Body of pancreas (tissue), 4 donors: ENCODE data around the gene BRICD5. TPM values are rescaled to one million over a fixed set of nuclear protein-coding genes. Genes with fewer than 3 reads are reported as not detected.
"Not testable (repeated sequence)": the region's sequence is repeated elsewhere in the genome, so short reads cannot be mapped to it uniquely, and the experiment has no call there.

Source experiments
- ATAC-seq: fragments of 150-250 bp; one replicate; pipeline ENCODE4 v1.9.1; 2016
- DNase-seq, 4 donors: peaks; one replicate each; pipeline ENCODE4 v3.0.0-alpha.2; 2019
- H3K27ac ChIP-seq, 4 donors: fragments of 200-600 bp; sonication (generic); 1 replicate in 3 of 4; 2 replicates in 1 of 4; pipeline versions ENCODE4 v1.5.1 to v1.6.1; 2016 to 2019; ENCODE audit warnings: mild to moderate bottlenecking in 1 of 4, mixed read lengths in 1 of 4, moderate library complexity in 1 of 4
- H3K27me3 ChIP-seq, 2 donors: fragments of 200-600 bp; sonication (generic); one replicate each; pipeline ENCODE4 v1.6.0; 2016; ENCODE audit warnings: mild to moderate bottlenecking in 1 of 2
- H3K36me3 ChIP-seq, 2 donors: fragments of 200-600 bp; sonication (generic); replicated peaks in 1 of 2; 2 replicates each; pipeline ENCODE4 v1.5.1; 2016; ENCODE audit warnings: low read depth in 2 of 2; ENCODE audit not compliant: insufficient read depth in 1 of 2
- H3K4me1 ChIP-seq: fragments of 200-600 bp; sonication (generic); one replicate; pipeline ENCODE4 v1.6.0; 2016
- H3K4me3 ChIP-seq, 2 donors: fragments of 200-600 bp; sonication (generic); 1 replicate in 1 of 2; 2 replicates in 1 of 2; pipeline ENCODE4 v1.5.1; 2016 to 2019
- H3K9me3 ChIP-seq, 3 donors: fragments of 200-600 bp; sonication (generic); 1 replicate in 2 of 3; 2 replicates in 1 of 3; pipeline ENCODE4 v1.5.1; 2016
- POLR2A ChIP-seq, 3 donors: fragments of 450-650 bp; IDR thresholded peaks; one replicate each; pipeline ENCODE4 v1.6.1; 2016; ENCODE audit warnings: antibody characterized with exemption in 3 of 3, mild to moderate bottlenecking in 2 of 3
- WGBS, 2 donors: methylation state at CpG; one replicate each; pipeline ENCODE4 v1.1.5; 2017; 5-methylcytosine and 5-hydroxymethylcytosine counted together
- intact Hi-C: fragments of 100-400 bp; cut with DNase I; formaldehyde crosslinking; loops from one replicate; pipeline ENCODE4 v1.15.1; 2023
- total RNA-seq, 2 donors: library from RNA; depleted of rRNA; stranded (reverse); fragments of >200 nt; gene quantifications; one replicate each; pipeline ENCODE4 v1.1.0, GENCODE V29; 2016
- TF ChIP-seq, protein P1 (sequence below), 7 experiments: fragments of 450-650 bp in 4 of 7; fragments of 200-600 bp in 3 of 7; sonication (generic) in 3 of 7; IDR thresholded peaks; one replicate each; pipeline ENCODE4 v1.5.1; 2016 to 2019; ENCODE audit warnings: antibody characterized with exemption in 7 of 7

Gene BRICD5
- total RNA-seq, 2 donors from 2014 or later = 1.8 to 3.3 TPM

DNA sequence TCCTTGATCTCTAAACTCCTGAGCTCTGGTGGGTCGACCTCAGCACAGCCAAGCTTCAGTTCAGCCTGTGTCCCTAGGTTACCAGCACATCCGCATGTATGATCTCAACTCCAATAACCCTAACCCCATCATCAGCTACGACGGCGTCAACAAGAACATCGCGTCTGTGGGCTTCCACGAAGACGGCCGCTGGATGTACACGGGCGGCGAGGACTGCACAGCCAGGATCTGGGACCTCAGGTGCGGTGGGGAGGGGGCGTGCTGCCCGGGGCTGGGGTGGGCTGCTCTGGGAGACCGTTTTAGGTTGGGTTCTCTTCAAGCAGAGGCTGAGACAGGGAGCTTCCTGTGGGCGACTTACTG is 4.3 kb downstream of the BRICD5 start:
- TF ChIP-seq POLR2A (IDR thresholded peaks at IDR 0.05) = no peak
- TF ChIP-seq, protein P1, sequence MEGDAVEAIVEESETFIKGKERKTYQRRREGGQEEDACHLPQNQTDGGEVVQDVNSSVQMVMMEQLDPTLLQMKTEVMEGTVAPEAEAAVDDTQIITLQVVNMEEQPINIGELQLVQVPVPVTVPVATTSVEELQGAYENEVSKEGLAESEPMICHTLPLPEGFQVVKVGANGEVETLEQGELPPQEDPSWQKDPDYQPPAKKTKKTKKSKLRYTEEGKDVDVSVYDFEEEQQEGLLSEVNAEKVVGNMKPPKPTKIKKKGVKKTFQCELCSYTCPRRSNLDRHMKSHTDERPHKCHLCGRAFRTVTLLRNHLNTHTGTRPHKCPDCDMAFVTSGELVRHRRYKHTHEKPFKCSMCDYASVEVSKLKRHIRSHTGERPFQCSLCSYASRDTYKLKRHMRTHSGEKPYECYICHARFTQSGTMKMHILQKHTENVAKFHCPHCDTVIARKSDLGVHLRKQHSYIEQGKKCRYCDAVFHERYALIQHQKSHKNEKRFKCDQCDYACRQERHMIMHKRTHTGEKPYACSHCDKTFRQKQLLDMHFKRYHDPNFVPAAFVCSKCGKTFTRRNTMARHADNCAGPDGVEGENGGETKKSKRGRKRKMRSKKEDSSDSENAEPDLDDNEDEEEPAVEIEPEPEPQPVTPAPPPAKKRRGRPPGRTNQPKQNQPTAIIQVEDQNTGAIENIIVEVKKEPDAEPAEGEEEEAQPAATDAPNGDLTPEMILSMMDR (IDR thresholded peaks at IDR 0.05) = no peak
- no peaks in the 10 kb centered on the region for H3K9me3 ChIP-seq
- ATAC-seq = no peak
- WGBS, 2 donors = 80 to 87% methylated on average over 14 to 17 of the region's 18 CpGs
- H3K27ac ChIP-seq = peak overlapping the region in 1 of 4 donors; percentile 94
- DNase-seq = no peak
- peaks cover 19% of the 10 kb centered on the region for H3K4me1 ChIP-seq
- intact Hi-C loops = no loop called here
- no peak overlapping the region for H3K4me3 ChIP-seq
- H3K36me3 ChIP-seq = peaks cover 0 to 18% of the 10 kb centered on the region in 2 donors
- H3K27me3 ChIP-seq = no peaks in the 10 kb centered on the region

- no peaks in the 10 kb centered on the region for H3K27me3 ChIP-seq
- 11% methylated on average over 16 of the region's 16 CpGs; no CpG with 5 or more reads in 1 of the 2 donors for WGBS, 2 donors
- ATAC-seq (peak; percentile 2), DNase-seq (no peak)
- peaks cover 19% of the 10 kb centered on the region for H3K4me1 ChIP-seq
- TF ChIP-seq, protein P1 (IDR thresholded peaks at IDR 0.05) = peak in 1 of 7 experiments; percentile 1
- TF ChIP-seq POLR2A (IDR thresholded peaks at IDR 0.05) = no peak
- no peaks in the 10 kb centered on the region for H3K9me3 ChIP-seq
- H3K4me3 ChIP-seq = peak overlapping the region; percentile 67 to 88
- H3K27ac ChIP-seq = peak overlapping the region; percentile 94 to 99 (median 96)
- intact Hi-C loops = no loop called here
- peaks cover 0 to 18% of the 10 kb centered on the region in 2 donors for H3K36me3 ChIP-seq
These were observed 4.7 kb downstream of the BRICD5 start for GRCh38 chr16:2205967-2206313.

- Histone ChIP-seq H3K4me3 (peak within 1 kb of the TSS; percentile 67 to 88), H3K4me1 (peaks cover 19% of the 10 kb centered on the region), H3K27me3 (no peaks in the 10 kb centered on the region), H3K9me3 (no peaks in the 10 kb centered on the region), H3K27ac (peak within 1 kb of the TSS; percentile 94 to 99 (median 96)), H3K36me3 (peaks cover 0 to 18% of the 10 kb centered on the region in 2 donors)
- TF ChIP-seq, protein P1 (IDR thresholded peaks at IDR 0.05) = peak in 3 of 7 experiments; percentile 13 to 27 (median 15)
- peak; percentile 61 to 91 (median 86) for TF ChIP-seq POLR2A (IDR thresholded peaks at IDR 0.05)
- ATAC-seq (peak; percentile 95), DNase-seq (peak; percentile 84 to 90 (median 86))
- intact Hi-C loops = no loop called here
- 1% methylated on average over 39 to 93 of the region's 93 CpGs for WGBS, 2 donors
These were observed 5.3 kb downstream of the BRICD5 start, which contains the start of gene MLST8 for GRCh38 chr16:2205104-2205966. TSS of gene MLST8 (plus strand) at chr16:2205454. CDS start at chr16:2206086, 632 bp downstream.

DNA sequence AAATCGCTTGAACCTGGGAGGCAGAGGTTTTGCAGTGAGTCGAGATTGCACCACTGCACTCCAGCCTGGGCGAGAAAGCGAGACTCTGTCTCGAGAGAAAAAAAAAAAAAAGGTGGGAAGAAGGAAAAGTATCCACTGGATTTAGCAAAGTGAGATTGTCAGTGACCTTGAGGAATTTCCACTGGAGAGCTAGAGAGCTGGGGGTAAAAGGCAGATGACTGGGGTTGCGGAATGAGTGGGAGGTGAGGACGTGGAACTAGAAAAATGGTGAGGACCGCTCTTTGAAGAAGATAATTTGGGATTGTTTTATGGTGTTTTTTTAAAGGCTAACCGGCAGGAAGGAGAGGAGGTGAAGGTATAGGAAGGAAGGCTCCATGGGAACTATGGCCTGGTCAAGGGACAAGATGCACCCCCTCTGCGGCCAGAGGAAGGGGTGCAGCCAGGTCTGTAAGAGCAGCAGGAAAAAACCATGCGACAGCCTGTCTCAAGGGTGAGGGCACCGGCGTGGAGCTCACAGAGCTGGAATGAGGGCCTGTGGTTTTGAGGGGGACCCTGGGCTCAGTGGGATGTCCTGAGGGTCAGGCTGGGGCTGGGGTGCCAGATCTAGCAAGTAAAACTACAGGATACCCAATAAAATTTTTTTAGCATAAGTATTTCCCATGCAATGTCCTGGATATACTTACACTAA is 6.1 kb downstream of the BRICD5 start:
- H3K4me1 ChIP-seq = peaks cover 19% of the 10 kb centered on the region
- H3K36me3 ChIP-seq = peaks cover 0 to 18% of the 10 kb centered on the region in 2 donors
- peak overlapping the region; percentile 94 to 99 (median 96) for H3K27ac ChIP-seq
- DNase-seq = no peak
- TF ChIP-seq, protein P1 (IDR thresholded peaks at IDR 0.05) = no peak
- no peak for TF ChIP-seq POLR2A (IDR thresholded peaks at IDR 0.05)
- no peaks in the 10 kb centered on the region for H3K9me3 ChIP-seq
- no peak for ATAC-seq
- H3K4me3 ChIP-seq = peak overlapping the region; percentile 67 to 88
- H3K27me3 ChIP-seq = no peaks in the 10 kb centered on the region
- intact Hi-C loops = no loop called here
- WGBS, 2 donors = 76 to 87% methylated on average over 13 of the region's 13 CpGs

DNA sequence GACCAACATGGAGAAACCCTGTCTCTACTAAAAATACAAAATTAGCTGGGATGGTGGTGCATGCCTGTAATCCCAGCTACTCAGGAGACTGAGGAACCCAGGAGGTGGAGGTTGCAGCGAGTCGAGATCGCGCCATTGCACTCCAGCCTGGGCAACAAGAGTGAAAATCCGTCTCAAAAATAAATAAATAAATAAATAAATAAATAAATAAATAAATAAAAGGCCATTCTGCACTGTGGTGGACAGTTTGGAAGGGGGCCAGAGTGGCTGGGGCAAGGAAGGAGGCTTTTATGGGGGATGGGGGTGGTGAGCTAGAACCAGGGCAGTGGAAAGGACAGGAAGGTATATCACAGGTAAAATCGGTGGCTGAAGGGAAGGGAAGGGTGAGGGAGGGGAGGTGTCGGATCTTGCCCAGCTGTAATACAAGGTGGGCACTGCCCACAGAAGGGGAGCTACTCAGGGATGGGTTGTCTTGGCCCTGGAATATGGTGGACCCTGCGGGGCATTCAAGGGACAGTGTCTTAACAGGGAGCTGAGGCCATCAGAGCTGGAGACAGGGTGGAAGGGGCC is 7.5 kb downstream of the BRICD5 start:
- H3K27me3 ChIP-seq, ATAC-seq, intact Hi-C loops, H3K4me3 ChIP-seq, H3K27ac ChIP-seq, H3K9me3 ChIP-seq, DNase-seq: not testable (repeated sequence)
- peaks cover 0 to 13% of the 10 kb centered on the region in 2 donors for H3K36me3 ChIP-seq
- 96% methylated on average over 8 of the region's 8 CpGs for WGBS, 2 donors
- H3K4me1 ChIP-seq = peaks cover 19% of the 10 kb centered on the region
